HepG2 (cell line): ENCODE data around the gene TCEANC. TPM values are rescaled to one million over a fixed set of nuclear protein-coding genes. Genes with fewer than 3 reads are reported as not detected.

ENCODE experiments used
- ATF7-NPFF ChIP-seq: sonication (generic); formaldehyde crosslinking; IDR thresholded peaks from 2 replicates; pipeline ENCODE4 v1.8.1; 2023; ENCODE audit warnings: mild to moderate bottlenecking, low read depth, missing genetic modification reagents, moderate library complexity
- MTA1 ChIP-seq: sonication (generic); formaldehyde crosslinking; IDR thresholded peaks from 2 replicates; pipeline ENCODE4 v1.4.0; 2020; ENCODE audit warnings: missing genetic modification reagents, mild to moderate bottlenecking, borderline replicate concordance
- NR2C2 ChIP-seq: sonication (generic); formaldehyde crosslinking; IDR thresholded peaks from 2 replicates; pipeline ENCODE4 v1.4.0; 2020; ENCODE audit warnings: missing genetic modification reagents, mild to moderate bottlenecking, moderate library complexity, borderline replicate concordance
- PPARG ChIP-seq: conservative IDR thresholded peaks from 2 replicates; pipeline ENCODE4 v1.6.1; 2016; ENCODE audit warnings: missing biosample characterization, missing genetic modification reagents
- RBAK ChIP-seq: sonication (generic); formaldehyde crosslinking; IDR thresholded peaks from 2 replicates; pipeline ENCODE4 v1.5.1; 2020; ENCODE audit warnings: mild to moderate bottlenecking, missing genetic modification reagents
- RBM22 ChIP-seq: fragments of 200-400 bp; formaldehyde crosslinking; optimal IDR thresholded peaks from 2 replicates; pipeline ENCODE3; 2017; ENCODE audit warnings: mild to moderate bottlenecking, low read length, moderate library complexity
- REPIN1 ChIP-seq: sonication (generic); formaldehyde crosslinking; IDR thresholded peaks from 2 replicates; pipeline ENCODE4 v1.8.0; 2022; ENCODE audit warnings: missing genetic modification reagents, low read depth, mild to moderate bottlenecking, borderline replicate concordance
- RFXAP ChIP-seq: sonication (generic); formaldehyde crosslinking; IDR thresholded peaks from 2 replicates; pipeline ENCODE4 v1.4.0; 2020; ENCODE audit warnings: missing genetic modification reagents, borderline replicate concordance
- ZC3H13 ChIP-seq: sonication (generic); formaldehyde crosslinking; IDR thresholded peaks from 2 replicates; pipeline ENCODE4 v1.8.1; 2023; ENCODE audit warnings: mild to moderate bottlenecking, missing genetic modification reagents, moderate library complexity
- ZNF207 ChIP-seq: fragments of 450-650 bp; IDR thresholded peaks from 2 replicates; pipeline ENCODE4 v1.6.1; 2016; ENCODE audit warnings: antibody characterized with exemption, borderline replicate concordance
- ZNF331 ChIP-seq: sonication (generic); formaldehyde crosslinking; IDR thresholded peaks from 2 replicates; pipeline ENCODE4 v1.4.0; 2020; ENCODE audit warnings: missing genetic modification reagents
- ZNF451 ChIP-seq: sonication (generic); formaldehyde crosslinking; IDR thresholded peaks from 2 replicates; pipeline ENCODE4 v1.5.0; 2020; ENCODE audit warnings: mild to moderate bottlenecking, missing genetic modification reagents
- ZNF510 ChIP-seq: sonication (generic); formaldehyde crosslinking; IDR thresholded peaks from 2 replicates; pipeline ENCODE4 v1.4.0; 2020; ENCODE audit warnings: low read depth, mild to moderate bottlenecking, missing genetic modification reagents
- ZNF567 ChIP-seq: sonication (generic); formaldehyde crosslinking; IDR thresholded peaks from 2 replicates; pipeline ENCODE4 v1.8.1; 2023; ENCODE audit warnings: mild to moderate bottlenecking, missing genetic modification reagents, borderline replicate concordance
- ZNF749 ChIP-seq: sonication (generic); formaldehyde crosslinking; IDR thresholded peaks from 2 replicates; pipeline ENCODE4 v1.8.0; 2022; ENCODE audit warnings: mild to moderate bottlenecking, missing genetic modification reagents, moderate library complexity, borderline replicate concordance
- polyA plus RNA-seq, 8 experiments: library from polyadenylated mRNA; depleted of rRNA in 3 of 8; stranded (reverse) in 7 of 8; unstranded in 1 of 8; fragments of >200 nt; fragmentation: Illumina TruSeq in 4 of 8; extraction: Trizol in 4 of 8; gene quantifications; 2 replicates each; pipeline versions ENCODE4 v1.2.1 to v1.2.3, GENCODE V29; 2011 to 2016; ENCODE audit warnings: low read depth in 4 of 8, missing spikeins in 1 of 8, mixed read lengths in 1 of 8; ENCODE audit not compliant: insufficient read depth in 1 of 8
- total RNA-seq, 5 experiments: library from RNA; depleted of rRNA; stranded (reverse); fragments of >200 nt; fragmentation: Illumina TruSeq; extraction: Trizol; gene quantifications; 2 replicates each; pipeline ENCODE4 v1.2.3, GENCODE V29; 2016; ENCODE audit warnings: low read depth in 1 of 5
- TF ChIP-seq, protein P1 (sequence below): sonication (generic); formaldehyde crosslinking; IDR thresholded peaks from 2 replicates; pipeline ENCODE4 v1.8.1; 2023; ENCODE audit warnings: mild to moderate bottlenecking, missing genetic modification reagents
- TF ChIP-seq, protein P2 (sequence below): sonication (generic); formaldehyde crosslinking; IDR thresholded peaks from 2 replicates; pipeline ENCODE4 v1.8.1; 2023; ENCODE audit warnings: mild to moderate bottlenecking, moderate library complexity, missing genetic modification reagents
- TF ChIP-seq, protein P3 (sequence below): sonication (generic); formaldehyde crosslinking; IDR thresholded peaks from 2 replicates; pipeline ENCODE4 v1.4.0; 2020; ENCODE audit warnings: missing genetic modification reagents
- TF ChIP-seq, protein P4 (sequence below), 2 experiments: IDR thresholded peaks; 2 replicates each; pipeline ENCODE4 v1.6.1; 2011 to 2012; ENCODE audit warnings: low read length in 2 of 2, borderline replicate concordance in 1 of 2, low read depth in 1 of 2, mild to moderate bottlenecking in 1 of 2, moderate library complexity in 1 of 2
- TF ChIP-seq, protein P5 (sequence below): sonication (generic); formaldehyde crosslinking; IDR thresholded peaks from 2 replicates; pipeline ENCODE4 v1.4.0; 2020; ENCODE audit warnings: mild to moderate bottlenecking, missing genetic modification reagents

The TCEANC gene
- total and polyA plus RNA-seq, 2 of the 13 experiments (the other 11 are each of a cell fraction or from before 2014, with no cell fraction given), result 0.51 to 0.97 TPM

DNA sequence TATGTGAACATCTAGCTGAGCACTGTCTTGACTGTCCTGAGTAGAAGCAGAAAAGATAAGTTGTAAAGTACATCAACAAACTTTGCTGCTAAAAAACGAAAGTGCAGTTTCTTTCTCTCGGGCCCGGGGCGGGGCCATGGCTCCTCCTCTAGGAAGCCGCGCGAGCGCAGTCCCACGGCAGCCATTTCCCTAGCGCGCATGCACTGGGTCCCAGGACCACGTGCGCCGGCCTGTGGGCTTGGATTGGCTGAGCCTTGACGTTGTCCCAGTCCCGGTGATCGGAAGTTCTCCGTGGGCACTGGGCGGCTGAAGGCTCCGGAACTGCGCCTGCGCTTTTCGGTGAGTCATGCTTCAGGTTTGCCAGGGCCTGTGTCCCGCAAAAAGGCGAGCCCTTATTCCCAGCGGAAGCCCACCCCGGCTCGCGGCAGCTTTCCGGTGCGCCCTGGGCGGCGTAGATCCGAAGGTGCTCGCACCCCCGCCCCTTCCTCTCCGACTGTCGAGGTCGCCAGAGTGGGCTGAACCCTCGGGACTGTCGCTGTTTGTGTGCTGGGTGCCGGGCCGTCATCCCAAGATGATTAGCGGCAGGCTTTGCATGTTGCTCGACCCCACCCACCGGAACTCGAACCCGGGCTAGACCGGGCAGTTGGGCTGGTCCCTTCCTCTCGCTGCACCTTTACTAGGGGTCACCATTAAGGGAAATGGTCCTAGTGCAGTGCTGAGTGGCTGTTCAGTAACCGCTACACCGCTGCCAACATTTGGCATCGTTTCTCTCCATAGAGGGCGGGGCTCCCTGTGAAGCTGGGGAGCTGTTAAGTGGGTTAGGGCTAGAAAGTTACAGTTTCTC is at the start of gene TCEANC (continued):
- TF ChIP-seq PPARG (CRISPR knock-in tag) (no peak), NR2C2 (peak; percentile 43; the same call in 1 of the 2 replicates), ZNF567 (CRISPR knock-in tag) (no peak), RBM22 (no peak), RBAK (CRISPR knock-in tag) (no peak), ZNF749 (CRISPR knock-in tag) (no peak), RFXAP (no peak), ZNF510 (CRISPR knock-in tag) (no peak), ZNF207 (no peak), ZNF451 (CRISPR knock-in tag) (no peak), REPIN1 (CRISPR knock-in tag) (no peak), ZC3H13 (CRISPR knock-in tag) (0 out of 2 replicates have a peak, but pooled peaks have one; percentile 40), ZNF331 (no peak), MTA1 (CRISPR knock-in tag) (no peak), ATF7-NPFF (no peak)
- TF ChIP-seq, protein P1, sequence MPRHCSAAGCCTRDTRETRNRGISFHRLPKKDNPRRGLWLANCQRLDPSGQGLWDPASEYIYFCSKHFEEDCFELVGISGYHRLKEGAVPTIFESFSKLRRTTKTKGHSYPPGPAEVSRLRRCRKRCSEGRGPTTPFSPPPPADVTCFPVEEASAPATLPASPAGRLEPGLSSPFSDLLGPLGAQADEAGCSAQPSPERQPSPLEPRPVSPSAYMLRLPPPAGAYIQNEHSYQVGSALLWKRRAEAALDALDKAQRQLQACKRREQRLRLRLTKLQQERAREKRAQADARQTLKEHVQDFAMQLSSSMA (CRISPR knock-in tag), result no peak
- TF ChIP-seq, protein P2, sequence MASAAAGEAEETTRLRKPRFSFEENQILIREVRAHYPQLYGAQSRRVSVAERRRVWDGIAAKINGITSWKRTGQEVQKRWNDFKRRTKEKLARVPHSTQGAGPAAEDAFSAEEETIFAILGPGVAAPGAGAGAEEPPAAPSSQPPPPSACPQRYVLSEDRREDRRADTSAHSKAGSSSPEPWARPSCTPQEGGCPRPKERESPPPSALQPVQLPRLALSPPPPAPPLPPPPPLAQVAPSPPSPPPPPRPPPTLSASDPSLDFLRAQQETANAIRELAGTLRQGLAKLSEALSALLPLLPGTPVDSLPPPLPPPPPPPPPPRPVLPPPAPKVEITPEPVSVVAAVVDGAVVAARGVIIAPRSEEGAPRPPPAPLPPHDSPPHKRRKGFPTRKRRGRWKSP (CRISPR knock-in tag), result no peak; the same call in 1 of the 2 replicates
- TF ChIP-seq, protein P3, sequence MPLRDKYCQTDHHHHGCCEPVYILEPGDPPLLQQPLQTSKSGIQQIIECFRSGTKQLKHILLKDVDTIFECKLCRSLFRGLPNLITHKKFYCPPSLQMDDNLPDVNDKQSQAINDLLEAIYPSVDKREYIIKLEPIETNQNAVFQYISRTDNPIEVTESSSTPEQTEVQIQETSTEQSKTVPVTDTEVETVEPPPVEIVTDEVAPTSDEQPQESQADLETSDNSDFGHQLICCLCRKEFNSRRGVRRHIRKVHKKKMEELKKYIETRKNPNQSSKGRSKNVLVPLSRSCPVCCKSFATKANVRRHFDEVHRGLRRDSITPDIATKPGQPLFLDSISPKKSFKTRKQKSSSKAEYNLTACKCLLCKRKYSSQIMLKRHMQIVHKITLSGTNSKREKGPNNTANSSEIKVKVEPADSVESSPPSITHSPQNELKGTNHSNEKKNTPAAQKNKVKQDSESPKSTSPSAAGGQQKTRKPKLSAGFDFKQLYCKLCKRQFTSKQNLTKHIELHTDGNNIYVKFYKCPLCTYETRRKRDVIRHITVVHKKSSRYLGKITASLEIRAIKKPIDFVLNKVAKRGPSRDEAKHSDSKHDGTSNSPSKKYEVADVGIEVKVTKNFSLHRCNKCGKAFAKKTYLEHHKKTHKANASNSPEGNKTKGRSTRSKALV (CRISPR knock-in tag), result no peak
- TF ChIP-seq, protein P4, sequence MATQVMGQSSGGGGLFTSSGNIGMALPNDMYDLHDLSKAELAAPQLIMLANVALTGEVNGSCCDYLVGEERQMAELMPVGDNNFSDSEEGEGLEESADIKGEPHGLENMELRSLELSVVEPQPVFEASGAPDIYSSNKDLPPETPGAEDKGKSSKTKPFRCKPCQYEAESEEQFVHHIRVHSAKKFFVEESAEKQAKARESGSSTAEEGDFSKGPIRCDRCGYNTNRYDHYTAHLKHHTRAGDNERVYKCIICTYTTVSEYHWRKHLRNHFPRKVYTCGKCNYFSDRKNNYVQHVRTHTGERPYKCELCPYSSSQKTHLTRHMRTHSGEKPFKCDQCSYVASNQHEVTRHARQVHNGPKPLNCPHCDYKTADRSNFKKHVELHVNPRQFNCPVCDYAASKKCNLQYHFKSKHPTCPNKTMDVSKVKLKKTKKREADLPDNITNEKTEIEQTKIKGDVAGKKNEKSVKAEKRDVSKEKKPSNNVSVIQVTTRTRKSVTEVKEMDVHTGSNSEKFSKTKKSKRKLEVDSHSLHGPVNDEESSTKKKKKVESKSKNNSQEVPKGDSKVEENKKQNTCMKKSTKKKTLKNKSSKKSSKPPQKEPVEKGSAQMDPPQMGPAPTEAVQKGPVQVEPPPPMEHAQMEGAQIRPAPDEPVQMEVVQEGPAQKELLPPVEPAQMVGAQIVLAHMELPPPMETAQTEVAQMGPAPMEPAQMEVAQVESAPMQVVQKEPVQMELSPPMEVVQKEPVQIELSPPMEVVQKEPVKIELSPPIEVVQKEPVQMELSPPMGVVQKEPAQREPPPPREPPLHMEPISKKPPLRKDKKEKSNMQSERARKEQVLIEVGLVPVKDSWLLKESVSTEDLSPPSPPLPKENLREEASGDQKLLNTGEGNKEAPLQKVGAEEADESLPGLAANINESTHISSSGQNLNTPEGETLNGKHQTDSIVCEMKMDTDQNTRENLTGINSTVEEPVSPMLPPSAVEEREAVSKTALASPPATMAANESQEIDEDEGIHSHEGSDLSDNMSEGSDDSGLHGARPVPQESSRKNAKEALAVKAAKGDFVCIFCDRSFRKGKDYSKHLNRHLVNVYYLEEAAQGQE (IDR thresholded peaks at IDR 0.05; ENCODE audit: borderline replicate concordance in 1 of 2, low read depth in 1 of 2, low read length in 2 of 2), result no peak
- TF ChIP-seq, protein P5, sequence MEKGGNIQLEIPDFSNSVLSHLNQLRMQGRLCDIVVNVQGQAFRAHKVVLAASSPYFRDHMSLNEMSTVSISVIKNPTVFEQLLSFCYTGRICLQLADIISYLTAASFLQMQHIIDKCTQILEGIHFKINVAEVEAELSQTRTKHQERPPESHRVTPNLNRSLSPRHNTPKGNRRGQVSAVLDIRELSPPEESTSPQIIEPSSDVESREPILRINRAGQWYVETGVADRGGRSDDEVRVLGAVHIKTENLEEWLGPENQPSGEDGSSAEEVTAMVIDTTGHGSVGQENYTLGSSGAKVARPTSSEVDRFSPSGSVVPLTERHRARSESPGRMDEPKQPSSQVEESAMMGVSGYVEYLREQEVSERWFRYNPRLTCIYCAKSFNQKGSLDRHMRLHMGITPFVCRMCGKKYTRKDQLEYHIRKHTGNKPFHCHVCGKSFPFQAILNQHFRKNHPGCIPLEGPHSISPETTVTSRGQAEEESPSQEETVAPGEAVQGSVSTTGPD, result no peak
